IPS DF 4.7 (cell line): ENCODE data around the gene AGFG1.

Experiments used
- DNase-seq: peaks from one replicate; pipeline ENCODE4 v3.0.0-alpha.2; 2013; ENCODE audit warnings: low spot score; ENCODE audit errors: extremely low read depth

AGFG1 gene

GRCh38 chr2:227461811-227462461 lies 10.0 kb upstream of the AGFG1 start:
- no peak for DNase-seq

- no peak for DNase-seq
These were observed 9.4 kb upstream of the AGFG1 start for GRCh38 chr2:227462462-227462951.

DNA sequence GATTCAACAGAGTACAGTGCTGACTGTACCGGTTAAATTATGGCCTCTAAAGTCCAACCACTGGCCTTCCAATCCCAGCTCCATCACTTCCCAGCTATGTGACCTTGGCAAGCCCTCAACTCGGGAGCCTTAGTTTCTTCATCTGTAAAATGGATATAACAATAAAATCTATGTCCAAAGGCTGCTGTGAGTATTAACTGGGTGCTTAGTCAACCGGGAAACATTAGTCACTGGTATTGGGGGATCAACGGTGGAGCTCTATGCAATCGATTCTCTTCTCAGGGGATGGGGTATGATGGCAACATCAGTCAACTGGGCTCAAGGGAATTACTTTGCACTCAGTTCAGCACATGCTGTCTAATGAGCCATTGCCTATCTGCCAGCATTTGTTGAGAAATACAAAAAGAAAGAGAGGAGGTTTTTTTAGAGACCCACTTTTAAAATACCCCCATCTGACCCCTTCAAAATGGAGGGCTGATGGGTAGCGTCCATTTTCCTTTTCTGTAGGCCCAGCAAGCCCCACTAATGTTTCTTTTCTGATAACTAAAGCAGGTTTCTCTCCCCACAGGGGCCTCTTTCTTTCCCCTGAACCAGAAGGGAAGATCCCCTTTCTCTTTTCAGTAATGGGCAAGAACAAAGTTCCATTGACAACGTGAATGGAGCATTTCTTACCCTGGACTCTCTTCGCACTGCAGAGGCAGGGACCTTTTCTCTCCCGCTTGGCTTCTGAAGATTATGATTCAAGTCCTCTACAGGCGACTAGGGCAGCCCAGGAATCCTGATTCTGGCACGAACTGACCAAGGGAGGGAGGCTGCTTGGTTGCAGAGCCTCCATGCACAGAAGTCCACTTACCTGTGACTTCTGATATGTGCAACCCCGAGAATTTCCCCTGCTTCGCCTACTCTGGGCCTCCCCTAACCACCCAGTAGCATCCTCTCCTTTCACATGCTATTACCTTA lies 8.7 kb upstream of the AGFG1 start:
- no peak for DNase-seq

DNA sequence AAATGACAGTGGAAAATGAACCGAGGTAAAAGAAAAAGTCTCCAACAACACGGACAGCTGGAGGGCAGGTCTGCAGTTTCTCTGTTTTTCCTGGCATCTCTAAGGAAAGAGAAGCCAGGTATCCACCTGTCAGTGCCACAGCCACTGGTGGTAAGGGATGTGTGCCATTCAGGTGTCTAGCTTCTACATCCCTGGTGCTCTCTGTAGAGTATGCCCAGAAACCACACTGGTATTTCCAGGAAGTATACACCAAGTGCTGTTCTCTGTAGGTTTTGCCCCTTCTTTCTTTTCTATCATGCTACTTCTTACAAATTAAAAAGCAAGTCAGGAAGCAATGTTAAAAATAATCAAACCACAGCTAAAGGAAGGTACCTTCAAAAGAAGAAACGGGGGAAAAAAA lies 7.6 kb upstream of the AGFG1 start:
- DNase-seq: no peak

DNA sequence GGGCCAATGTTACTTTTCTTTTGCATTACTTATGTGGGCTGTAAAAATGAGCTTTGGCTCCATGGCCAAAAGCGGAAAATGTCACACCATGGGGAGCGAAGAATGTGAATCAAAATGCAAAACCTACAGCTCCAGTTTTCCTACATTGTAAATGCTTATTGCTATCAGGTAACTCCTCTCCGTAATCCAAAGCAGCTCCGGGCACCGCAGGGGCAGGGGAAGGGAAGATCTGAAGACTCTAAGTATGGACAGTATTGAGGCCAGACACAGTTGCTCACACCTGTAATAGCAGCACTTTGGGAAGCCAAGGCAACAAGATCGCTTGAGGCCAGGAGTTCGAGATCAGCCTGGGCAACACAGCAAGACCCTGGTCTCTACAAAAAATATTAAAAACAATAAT lies 7.1 kb upstream of the AGFG1 start:
- DNase-seq: no peak

- no peak for DNase-seq
These were observed 4.9 kb upstream of the AGFG1 start for GRCh38 chr2:227466887-227467600.

DNA sequence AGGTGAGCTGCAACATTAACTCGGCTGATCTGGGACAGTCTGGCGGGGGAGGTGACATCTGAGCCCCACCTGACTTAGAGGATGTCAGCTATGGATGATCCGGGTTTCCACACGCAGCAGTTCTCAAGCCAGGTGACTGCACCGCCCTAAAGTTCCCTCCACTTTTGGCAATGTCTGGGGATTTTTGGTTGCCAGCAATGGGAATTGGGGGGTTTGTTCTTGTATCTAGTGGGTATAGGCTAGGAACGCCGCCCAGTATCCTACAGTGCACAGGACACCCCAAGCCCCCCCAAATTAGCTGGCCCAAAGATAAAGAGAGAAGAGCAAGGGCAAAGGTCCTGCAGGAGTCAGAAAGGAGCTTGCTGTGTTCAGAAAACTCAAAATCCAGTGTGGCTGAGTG lies 544 bp upstream of the AGFG1 start:
- DNase-seq: no peak

DNA sequence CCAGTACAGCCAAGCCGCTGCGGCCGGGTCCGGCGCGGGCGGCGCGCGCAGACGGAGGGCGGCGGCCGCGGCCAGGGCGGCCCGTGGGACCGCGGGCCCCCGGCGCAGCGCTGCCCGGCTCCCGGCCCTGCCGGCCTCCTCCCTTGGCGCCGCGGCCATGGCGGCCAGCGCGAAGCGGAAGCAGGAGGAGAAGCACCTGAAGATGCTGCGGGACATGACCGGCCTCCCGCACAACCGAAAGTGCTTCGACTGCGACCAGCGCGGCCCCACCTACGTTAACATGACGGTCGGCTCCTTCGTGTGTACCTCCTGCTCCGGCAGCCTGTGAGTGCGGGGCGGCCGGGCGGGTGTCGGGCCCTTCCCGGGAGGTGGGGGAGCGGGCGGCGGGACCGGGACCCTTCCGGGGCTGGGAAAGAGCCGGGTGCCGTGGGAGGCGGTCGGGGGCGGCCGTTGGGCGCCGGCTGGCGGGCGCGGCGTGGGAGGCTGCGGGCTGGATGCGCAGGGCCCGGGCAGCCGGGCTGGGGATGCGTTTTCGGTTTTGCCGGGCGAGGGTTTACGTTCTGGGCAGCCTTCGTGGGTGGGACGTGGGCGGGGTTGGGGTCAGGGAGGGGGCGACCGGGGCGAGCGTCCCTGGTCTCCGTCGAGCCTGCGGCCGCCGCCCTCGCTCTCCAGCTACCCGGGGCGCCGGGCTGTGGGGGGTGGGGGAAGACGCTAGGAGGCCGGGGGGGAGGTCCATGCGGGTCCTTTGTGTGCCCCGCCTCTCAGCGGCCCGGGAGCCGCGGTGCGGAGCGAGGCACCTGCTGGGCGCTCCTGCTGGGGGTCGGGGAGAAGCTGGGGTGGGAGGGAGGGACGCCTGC lies 537 bp downstream of the AGFG1 start:
- DNase-seq: no peak

DNA sequence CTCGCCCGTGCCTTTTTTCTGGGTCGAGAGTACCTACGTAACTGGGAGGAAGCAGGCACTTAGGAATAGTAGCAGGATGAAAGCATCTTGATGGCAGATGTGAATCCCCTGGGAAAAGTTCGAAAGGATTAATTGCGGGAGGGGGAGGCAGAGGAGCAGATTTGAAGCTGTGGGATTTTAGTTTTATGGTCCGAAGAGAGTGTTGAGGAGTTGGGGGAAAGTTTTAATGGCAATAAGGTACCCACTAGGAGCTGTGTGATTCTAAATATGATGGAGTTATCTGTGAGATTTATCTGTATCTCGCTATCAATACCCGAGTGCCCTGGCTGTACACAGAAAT lies 1.1 kb downstream of the AGFG1 start:
- DNase-seq: no peak

DNA sequence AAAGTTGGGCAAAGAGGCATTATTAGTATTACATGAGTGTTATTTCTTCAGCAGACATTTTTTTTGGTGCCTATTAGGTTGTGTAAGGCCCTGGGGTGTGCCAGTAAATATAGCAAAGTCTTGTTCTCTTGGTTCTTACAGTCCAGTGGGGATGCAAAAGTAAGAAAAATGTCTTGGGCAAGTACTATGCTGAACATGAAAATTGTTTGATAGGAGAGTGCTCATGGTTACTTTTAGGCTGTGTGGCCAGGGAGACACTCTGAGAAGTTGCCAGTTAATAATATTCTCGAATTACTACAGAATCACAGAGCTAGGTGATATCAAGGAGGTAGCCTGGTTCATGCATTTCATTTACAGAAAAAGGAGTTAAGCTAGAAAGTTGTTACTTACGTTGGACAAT lies 1.9 kb downstream of the AGFG1 start:
- DNase-seq: no peak

- DNase-seq: no peak
These were observed 2.5 kb downstream of the AGFG1 start for GRCh38 chr2:227474410-227474809.

DNA sequence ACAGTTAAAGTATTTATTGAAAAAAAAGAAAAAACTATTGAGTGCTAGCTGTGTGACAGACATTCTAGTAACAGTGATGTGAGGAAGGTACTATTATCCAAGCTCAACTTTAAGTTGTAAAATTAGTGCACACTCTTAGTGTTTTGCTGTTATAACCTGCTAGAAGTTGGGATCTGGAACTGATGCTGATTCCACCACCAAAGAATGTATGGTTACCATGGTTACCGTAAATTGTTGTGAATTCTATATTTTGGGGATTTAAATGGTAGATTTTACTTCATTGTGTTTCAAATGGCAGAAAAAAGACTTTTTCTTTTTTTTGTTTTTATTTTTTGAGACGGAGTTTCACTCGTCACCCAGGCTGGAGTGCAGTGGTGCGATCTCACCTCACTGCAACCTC lies 5.3 kb downstream of the AGFG1 start:
- no peak for DNase-seq

GRCh38 chr2:227479865-227480475 lies 8.0 kb downstream of the AGFG1 start:
- DNase-seq: no peak

DNA sequence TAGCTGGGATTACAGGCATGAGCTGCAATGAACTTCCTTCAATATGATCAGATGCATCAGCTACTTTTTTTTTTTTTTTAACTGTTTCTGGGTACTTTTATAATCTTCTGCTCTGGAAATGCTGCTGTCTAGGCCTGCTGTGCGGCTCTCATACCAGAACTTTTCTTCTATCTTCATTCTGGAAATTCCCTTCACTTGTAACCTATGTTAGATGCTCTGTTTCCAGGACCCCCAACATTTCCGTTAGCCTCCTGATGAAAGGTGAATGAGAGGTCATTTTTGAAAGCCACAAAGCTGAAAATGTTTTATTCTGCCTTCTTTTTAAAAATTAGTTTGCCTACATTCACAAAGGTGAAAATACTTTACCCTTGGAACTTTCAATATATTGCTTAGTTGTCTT lies 8.6 kb downstream of the AGFG1 start:
- DNase-seq: no peak

GRCh38 chr2:227482638-227483340 lies 10.8 kb downstream of the AGFG1 start:
- no peak for DNase-seq

- DNase-seq: no peak
These were observed 13.5 kb downstream of the AGFG1 start for GRCh38 chr2:227485429-227485828.

DNA sequence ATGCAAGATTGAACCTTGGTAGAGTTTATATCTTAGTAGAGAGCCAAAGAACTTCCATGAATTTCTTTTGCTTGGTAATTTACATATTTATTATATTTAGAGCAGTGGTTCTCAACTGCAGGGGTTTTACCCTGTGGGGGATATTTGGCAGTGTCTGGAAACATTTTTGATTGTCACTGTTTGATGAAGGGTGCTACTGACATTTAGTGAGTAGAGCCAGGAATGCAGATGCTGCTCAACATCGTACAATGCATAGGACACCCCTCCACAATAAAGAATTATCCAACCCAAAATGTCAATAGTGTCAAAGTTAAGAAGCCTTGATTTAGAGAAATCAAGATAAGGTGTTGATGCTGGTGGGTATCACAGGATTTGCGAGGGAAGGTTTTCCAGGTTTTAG lies 14.7 kb downstream of the AGFG1 start:
- DNase-seq: no peak

DNA sequence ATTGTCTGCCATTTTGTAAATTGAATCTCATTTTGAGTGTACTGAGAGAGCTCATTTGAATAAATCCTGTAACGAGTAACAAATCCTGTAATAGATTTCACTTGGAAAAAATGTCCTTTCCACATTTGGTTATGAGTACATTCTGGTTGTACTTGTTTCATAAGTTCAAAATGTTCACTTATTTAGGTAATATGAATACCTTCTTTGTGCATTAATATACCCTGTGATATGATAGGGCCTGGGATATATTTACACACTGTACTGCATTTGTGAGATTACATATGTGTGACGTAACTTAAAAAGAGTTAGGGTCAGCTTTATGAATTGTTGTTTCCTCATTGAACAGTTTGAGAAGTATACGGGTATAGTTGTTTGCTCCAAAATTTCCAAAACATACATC lies 16.1 kb downstream of the AGFG1 start:
- no peak for DNase-seq

GRCh38 chr2:227491386-227491785 lies 19.4 kb downstream of the AGFG1 start:
- no peak for DNase-seq

DNA sequence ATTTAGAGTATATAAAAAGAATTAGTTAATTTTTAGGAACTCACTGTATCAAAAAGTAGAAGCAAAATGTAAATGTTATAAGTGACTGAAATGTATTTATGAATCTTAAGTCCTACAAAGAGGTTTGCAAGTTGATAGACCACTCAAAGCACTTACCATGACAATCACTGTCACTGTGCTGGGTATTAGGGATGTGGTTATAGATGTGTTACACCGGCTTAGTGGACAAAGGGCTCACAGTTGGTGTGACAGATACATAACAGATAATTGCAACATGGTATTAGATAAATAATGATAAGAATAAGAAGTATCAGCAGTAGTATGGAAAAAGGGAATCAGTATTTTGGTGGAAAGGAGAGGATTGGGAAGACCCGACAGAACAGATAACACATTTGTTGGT lies 21.6 kb downstream of the AGFG1 start:
- no peak for DNase-seq
